B cell (primary cell): ENCODE data around the gene THSD7B. TPM values are rescaled to one million over a fixed set of nuclear protein-coding genes. Genes with fewer than 3 reads are reported as not detected.

Experiments used
- ATAC-seq: fragments of 200-7000 bp; cut with Tn5 transposase; one replicate; pipeline ENCODE4 v1.10.0; 2021; ENCODE audit warnings: low read depth, mild to moderate bottlenecking, moderate number of reproducible peaks, moderate library complexity
- CTCF ChIA-PET: fragments of 350-600 bp; sonication (Branson Sonifier 250); formaldehyde crosslinking; loops from one replicate; lab custom pipeline; 2021; ENCODE audit warnings: antibody characterized with exemption, inconsistent platforms; lab: Charles Lee
- POLR2A ChIA-PET: fragments of 350-600 bp; sonication (Branson Sonifier 250); formaldehyde crosslinking; loops from one replicate; lab custom pipeline; 2021; ENCODE audit warnings: antibody characterized with exemption; lab: Charles Lee
- DNase-seq: peaks from one replicate; pipeline ENCODE4 v3.0.0; 2013
- H2AFZ ChIP-seq: 2 replicates; pipeline ENCODE4 v1.6.1; 2012; ENCODE audit warnings: mild to moderate bottlenecking, low read depth, low read length; ENCODE audit not compliant: insufficient read depth, poor library complexity, severe bottlenecking
- H3K27ac ChIP-seq, 2 donors: 1 replicate in 1 of 2; 2 replicates in 1 of 2; pipeline ENCODE4 v1.5.1; 2012 to 2013; ENCODE audit warnings: low read length in 2 of 2, mild to moderate bottlenecking in 2 of 2, moderate library complexity in 1 of 2
- H3K27me3 ChIP-seq, 4 experiments: fragments of 200-600 bp in 1 of 4; sonication (generic) in 1 of 4; replicated peaks in 1 of 4; 1 replicate in 2 of 4; 2 replicates in 2 of 4; pipeline versions ENCODE4 v1.6.1 to v1.7.0; 2013 to 2016; ENCODE audit warnings: low read length in 3 of 4, mild to moderate bottlenecking in 2 of 4, mixed read lengths in 1 of 4, moderate library complexity in 1 of 4; ENCODE audit not compliant: insufficient read depth in 4 of 4, control insufficient read depth in 3 of 4; ENCODE audit errors: control extremely low read depth in 1 of 4
- H3K36me3 ChIP-seq, 2 experiments: replicated peaks in 1 of 2; 1 replicate in 1 of 2; 2 replicates in 1 of 2; pipeline versions ENCODE4 v1.6.1 to v1.7.1; 2013; ENCODE audit warnings: low read length in 1 of 2; ENCODE audit not compliant: insufficient read depth in 2 of 2, control insufficient read depth in 1 of 2; ENCODE audit errors: control extremely low read depth in 1 of 2, extremely low read depth in 1 of 2
- H3K4me1 ChIP-seq, 2 donors: fragments of 200-600 bp in 1 of 2; sonication (generic) in 1 of 2; 1 replicate in 1 of 2; 2 replicates in 1 of 2; pipeline versions ENCODE4 v1.5.1 to v1.6.1; 2013 to 2017; ENCODE audit warnings: low read length in 2 of 2; ENCODE audit not compliant: control insufficient read depth in 2 of 2, insufficient read depth in 2 of 2
- H3K4me2 ChIP-seq: replicated peaks from 2 replicates; pipeline ENCODE3; 2012; ENCODE audit warnings: mild to moderate bottlenecking, low read depth, low read length; ENCODE audit not compliant: poor library complexity, severe bottlenecking
- H3K4me3 ChIP-seq, 5 experiments: fragments of 200-600 bp in 1 of 5; sonication (generic) in 1 of 5; 1 replicate in 3 of 5; 2 replicates in 2 of 5; pipeline versions ENCODE4 v1.5.1 to v1.7.0; 2011 to 2016; ENCODE audit warnings: low read length in 4 of 5, mild to moderate bottlenecking in 4 of 5, low read depth in 2 of 5, control low read depth in 1 of 5, moderate library complexity in 1 of 5; ENCODE audit not compliant: insufficient read depth in 1 of 5; ENCODE audit errors: control extremely low read depth in 1 of 5, extremely low read depth in 1 of 5
- H3K79me2 ChIP-seq: fragments of 200-600 bp; sonication (generic); one replicate; pipeline ENCODE4 v1.6.0; 2016; ENCODE audit warnings: low read length; ENCODE audit not compliant: control insufficient read depth, insufficient read depth
- H3K9ac ChIP-seq: fragments of 200-600 bp; sonication (generic); 2 replicates; pipeline ENCODE4 v1.6.1; 2017; ENCODE audit warnings: mild to moderate bottlenecking, low read length, moderate library complexity
- H3K9me3 ChIP-seq, 3 donors: one replicate each; pipeline versions ENCODE4 v1.6.1 to v1.7.1; 2013; ENCODE audit warnings: low read length in 2 of 3; ENCODE audit not compliant: control insufficient read depth in 2 of 3, insufficient read depth in 1 of 3; ENCODE audit errors: control extremely low read depth in 1 of 3
- H4K20me1 ChIP-seq: 2 replicates; pipeline ENCODE4 v1.6.0; 2012; ENCODE audit warnings: mild to moderate bottlenecking, low read length; ENCODE audit not compliant: insufficient read depth, control insufficient read depth, poor library complexity, severe bottlenecking
- H3K27ac Mint-ChIP-seq: one replicate; pipeline ENCODE4 v1.8.0; 2021; ENCODE audit warnings: mixed read lengths
- H3K27me3 Mint-ChIP-seq: one replicate; pipeline ENCODE4 v1.8.0; 2021; ENCODE audit warnings: mixed read lengths
- H3K4me1 Mint-ChIP-seq: one replicate; pipeline ENCODE4 v1.8.0; 2021; ENCODE audit warnings: mixed read lengths
- H3K4me3 Mint-ChIP-seq: one replicate; pipeline ENCODE4 v1.8.0; 2021; ENCODE audit warnings: mixed read lengths
- H3K9me3 Mint-ChIP-seq: one replicate; pipeline ENCODE4 v1.8.0; 2022; ENCODE audit warnings: mixed read lengths; ENCODE audit not compliant: insufficient read depth
- EZH2 ChIP-seq: IDR thresholded peaks from 2 replicates; pipeline ENCODE4 v1.6.1; 2012; ENCODE audit warnings: borderline replicate concordance, low read depth, mild to moderate bottlenecking, moderate library complexity, low read length; ENCODE audit not compliant: insufficient read depth, poor library complexity, severe bottlenecking
- WGBS: methylation state at CpG from one replicate; pipeline ENCODE4 v1.1.5; 2013; ENCODE audit warnings: missing lambda C conversion rate; ENCODE audit not compliant: insufficient coverage; 5-methylcytosine and 5-hydroxymethylcytosine counted together
- intact Hi-C: fragments of 100-400 bp; cut with micrococcal nuclease; formaldehyde crosslinking; loops from one replicate; pipeline ENCODE4 v1.10.0; 2022
- polyA plus RNA-seq: library from polyadenylated mRNA; depleted of rRNA; stranded (reverse); fragments of >200 nt; gene quantifications from 2 replicates; pipeline ENCODE4 v1.2.3, GENCODE V29; 2012
- total RNA-seq, 2 donors: library from RNA; stranded (reverse); fragments of 120-200 nt in 1 of 2; gene quantifications; 1 replicate in 1 of 2; 2 replicates in 1 of 2; pipeline versions ENCODE4 v1.2.3 to v1.2.4, GENCODE V29; 2013 to 2022
- TF ChIP-seq, protein P1 (sequence below): fragments of 200-600 bp; IDR thresholded peaks from one replicate; pipeline ENCODE4 v1.8.0; 2022; ENCODE audit warnings: antibody characterized with exemption, mild to moderate bottlenecking

The THSD7B gene
- total and polyA plus RNA-seq, 2 donors (not counting 1 experiment from before 2014, with no cell fraction given): 0.76 TPM; not detected in 1

GRCh38 chr2:136727973-136728699 is 37.2 kb upstream of the THSD7B start:
- H3K36me3 ChIP-seq: no peaks in the 10 kb centered on the region
- ChIA-PET CTCF (no interaction called here), POLR2A (no interaction called here)
- WGBS: 90% methylated on average over 3 of the region's 4 CpGs
- no peak overlapping the region for H3K27ac ChIP-seq
- H4K20me1 ChIP-seq: no peaks in the 10 kb centered on the region
- H3K4me1 ChIP-seq: no peaks in the 10 kb centered on the region
- H2AFZ ChIP-seq: no peak overlapping the region
- H3K27me3 ChIP-seq: no peaks in the 10 kb centered on the region
- peaks cover 0 to 3% (median 0%) of the 10 kb centered on the region in 3 donors for H3K9me3 ChIP-seq
- H3K27ac Mint-ChIP-seq: no peak overlapping the region
- DNase-seq (no peak), ATAC-seq (no peak)
- H3K4me3 Mint-ChIP-seq: no peak overlapping the region
- H3K4me1 Mint-ChIP-seq: no peaks in the 10 kb centered on the region
- H3K79me2 ChIP-seq: no peaks in the 10 kb centered on the region
- no peak overlapping the region for H3K4me3 ChIP-seq
- H3K27me3 Mint-ChIP-seq: peaks cover 7% of the 10 kb centered on the region
- intact Hi-C loops: no loop called here
- TF ChIP-seq EZH2: no peak
- TF ChIP-seq, protein P1, sequence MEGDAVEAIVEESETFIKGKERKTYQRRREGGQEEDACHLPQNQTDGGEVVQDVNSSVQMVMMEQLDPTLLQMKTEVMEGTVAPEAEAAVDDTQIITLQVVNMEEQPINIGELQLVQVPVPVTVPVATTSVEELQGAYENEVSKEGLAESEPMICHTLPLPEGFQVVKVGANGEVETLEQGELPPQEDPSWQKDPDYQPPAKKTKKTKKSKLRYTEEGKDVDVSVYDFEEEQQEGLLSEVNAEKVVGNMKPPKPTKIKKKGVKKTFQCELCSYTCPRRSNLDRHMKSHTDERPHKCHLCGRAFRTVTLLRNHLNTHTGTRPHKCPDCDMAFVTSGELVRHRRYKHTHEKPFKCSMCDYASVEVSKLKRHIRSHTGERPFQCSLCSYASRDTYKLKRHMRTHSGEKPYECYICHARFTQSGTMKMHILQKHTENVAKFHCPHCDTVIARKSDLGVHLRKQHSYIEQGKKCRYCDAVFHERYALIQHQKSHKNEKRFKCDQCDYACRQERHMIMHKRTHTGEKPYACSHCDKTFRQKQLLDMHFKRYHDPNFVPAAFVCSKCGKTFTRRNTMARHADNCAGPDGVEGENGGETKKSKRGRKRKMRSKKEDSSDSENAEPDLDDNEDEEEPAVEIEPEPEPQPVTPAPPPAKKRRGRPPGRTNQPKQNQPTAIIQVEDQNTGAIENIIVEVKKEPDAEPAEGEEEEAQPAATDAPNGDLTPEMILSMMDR: no peak
- H3K9ac ChIP-seq: no peak overlapping the region
- H3K9me3 Mint-ChIP-seq: no peaks in the 10 kb centered on the region
- H3K4me2 ChIP-seq: no peak overlapping the region

DNA sequence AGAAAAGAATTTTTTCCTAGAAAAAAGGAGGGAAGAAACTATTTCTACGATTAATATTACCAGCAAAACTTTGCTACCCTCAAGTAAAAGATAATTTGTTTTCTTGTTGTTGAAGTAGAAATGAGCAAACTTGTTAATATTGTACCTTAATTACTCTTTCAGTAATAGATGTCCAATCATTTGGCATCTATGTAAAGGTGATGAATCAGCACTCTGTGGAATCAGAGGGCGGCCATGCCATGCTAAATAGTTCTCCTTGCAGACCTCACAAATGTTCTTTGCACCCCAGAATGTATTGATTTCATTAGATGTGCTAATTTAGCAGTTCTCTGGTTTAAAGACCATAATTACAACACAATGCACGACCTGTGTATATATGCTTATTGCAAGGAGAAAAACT is 29.1 kb upstream of the THSD7B start:
- no peak for DNase-seq
- ChIA-PET CTCF (interaction anchor here (1.7 kb wide), 1 partner anchor 823 kb away, joined by 9 read pairs; no protein-coding TSS in a partner anchor), POLR2A (no interaction called here)
- no peak overlapping the region for H2AFZ ChIP-seq
- no peak overlapping the region for H3K4me2 ChIP-seq
- Mint-ChIP-seq H3K27me3 (peaks cover 18% of the 10 kb centered on the region), H3K4me1 (no peaks in the 10 kb centered on the region), H3K4me3 (no peak overlapping the region), H3K27ac (no peak overlapping the region), H3K9me3 (no peaks in the 10 kb centered on the region)
- no peak overlapping the region for H3K9ac ChIP-seq
- H4K20me1 ChIP-seq: no peaks in the 10 kb centered on the region
- H3K4me3 ChIP-seq: no peak overlapping the region
- H3K9me3 ChIP-seq: no peaks in the 10 kb centered on the region
- no peaks in the 10 kb centered on the region for H3K4me1 ChIP-seq
- peaks cover 0 to 6% (median 0%) of the 10 kb centered on the region in 4 experiments for H3K27me3 ChIP-seq
- ATAC-seq: no peak
- no peaks in the 10 kb centered on the region for H3K36me3 ChIP-seq
- TF ChIP-seq EZH2: no peak
- TF ChIP-seq, protein P1: no peak
- no peaks in the 10 kb centered on the region for H3K79me2 ChIP-seq
- WGBS: no CpG with 5 or more reads among the region's 3 CpGs
- H3K27ac ChIP-seq: no peak overlapping the region
- intact Hi-C loops: no loop called here
